GM21515 (cell line): ENCODE results near the gene THRSP.
A peak's percentile ranks its signal among the peaks of the same experiment; 100 is the strongest.
"Not testable (repeated sequence)": the region's sequence is repeated elsewhere in the genome, so short reads cannot be mapped to it uniquely, and the experiment has no call there.

Experiments
- ATAC-seq: cut with Tn5 transposase; IDR thresholded peaks from one replicate; pipeline ENCODE4 v1.9.1; 2021; ENCODE audit not compliant: unreplicated experiment

The THRSP gene

GRCh38 chr11:78086521-78087074, 22.9 kb downstream of the THRSP start:
- not testable (repeated sequence) for ATAC-seq

- no peak for ATAC-seq
Measured at GRCh38 chr11:78094250-78094649, 30.6 kb downstream of the THRSP start.

- no peak for ATAC-seq
Measured at GRCh38 chr11:78097666-78098385, 34.2 kb downstream of the THRSP start.

GRCh38 chr11:78099666-78100065, 36.0 kb downstream of the THRSP start:
- no peak for ATAC-seq

GRCh38 chr11:78100261-78100660, 36.6 kb downstream of the THRSP start:
- ATAC-seq, result no peak

- ATAC-seq, result no peak
Measured at GRCh38 chr11:78100676-78101472, 37.2 kb downstream of the THRSP start.

- no peak for ATAC-seq
Measured at GRCh38 chr11:78109081-78110015, 45.7 kb downstream of the THRSP start.

GRCh38 chr11:78110351-78110750, 46.7 kb downstream of the THRSP start:
- ATAC-seq, result no peak

GRCh38 chr11:78110830-78111229, 47.2 kb downstream of the THRSP start:
- ATAC-seq, result no peak

- no peak for ATAC-seq
Measured at GRCh38 chr11:78111298-78111697, 47.6 kb downstream of the THRSP start.

- ATAC-seq, result peak; percentile 73
Measured at GRCh38 chr11:78112582-78113275, 49.1 kb downstream of the THRSP start.
